HCEC 1CT (cell line): Measurements from ENCODE around the gene FANCF.
A peak's percentile ranks its signal among the peaks of the same experiment; 100 is the strongest.
"Not testable (repeated sequence)": the region's sequence is repeated elsewhere in the genome, so short reads cannot be mapped to it uniquely, and the experiment has no call there.

Source experiments
- DNase-seq: peaks from one replicate; pipeline ENCODE4 v3.0.0-alpha.2; 2017

Gene FANCF, protein sequence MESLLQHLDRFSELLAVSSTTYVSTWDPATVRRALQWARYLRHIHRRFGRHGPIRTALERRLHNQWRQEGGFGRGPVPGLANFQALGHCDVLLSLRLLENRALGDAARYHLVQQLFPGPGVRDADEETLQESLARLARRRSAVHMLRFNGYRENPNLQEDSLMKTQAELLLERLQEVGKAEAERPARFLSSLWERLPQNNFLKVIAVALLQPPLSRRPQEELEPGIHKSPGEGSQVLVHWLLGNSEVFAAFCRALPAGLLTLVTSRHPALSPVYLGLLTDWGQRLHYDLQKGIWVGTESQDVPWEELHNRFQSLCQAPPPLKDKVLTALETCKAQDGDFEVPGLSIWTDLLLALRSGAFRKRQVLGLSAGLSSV

GRCh38 chr11:22625448-22626287 lies at the start of gene FANCF:
TSS of gene FANCF (minus strand) at chr11:22625823. CDS start at chr11:22625810, 13 bp downstream.
- peak; percentile 95 for DNase-seq

DNA sequence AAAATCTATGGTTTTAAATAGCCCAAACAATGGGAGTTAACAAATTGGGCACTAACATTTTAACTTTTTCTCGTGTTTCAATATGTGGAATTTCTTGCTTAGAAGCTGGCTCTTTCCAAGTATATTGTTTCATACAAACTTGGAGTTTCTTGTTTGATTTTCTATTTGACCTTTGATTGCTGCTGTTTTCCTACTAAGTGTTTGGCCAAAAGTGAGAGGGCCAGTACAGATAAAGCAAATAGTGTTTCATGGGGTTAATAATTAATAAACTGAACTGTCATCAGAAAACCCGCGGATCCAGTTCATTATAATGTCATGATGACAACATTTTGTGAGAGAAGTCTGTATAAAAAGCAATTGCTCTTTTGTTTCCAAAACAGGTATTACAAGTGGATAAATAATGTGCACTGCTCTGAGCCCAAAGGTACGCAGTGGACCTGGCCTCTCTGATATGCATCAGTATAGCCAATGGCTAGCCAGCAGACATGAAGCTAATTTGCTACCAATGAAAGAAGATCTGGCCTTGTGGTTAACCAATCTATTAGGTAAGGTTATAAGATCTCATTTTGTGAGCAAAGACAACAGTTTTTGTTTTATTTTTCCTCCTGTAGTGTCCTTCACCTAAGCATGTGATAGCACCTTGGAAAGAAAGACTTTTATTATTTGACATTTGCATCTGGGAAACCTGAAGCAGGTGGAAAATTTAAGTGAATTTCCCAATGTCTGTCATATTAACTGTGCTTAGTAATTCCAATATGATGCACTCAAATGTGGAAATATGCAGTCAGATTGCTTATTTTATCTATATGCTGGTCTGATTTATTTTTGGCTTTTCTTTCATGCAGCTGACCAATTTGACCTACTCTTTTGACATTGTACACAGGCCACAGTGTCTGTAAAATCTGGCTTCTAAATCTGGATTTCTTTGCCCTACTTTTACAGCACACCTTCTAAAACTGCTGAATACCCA lies 49.1 kb upstream of the FANCF start:
- no peak for DNase-seq

DNA sequence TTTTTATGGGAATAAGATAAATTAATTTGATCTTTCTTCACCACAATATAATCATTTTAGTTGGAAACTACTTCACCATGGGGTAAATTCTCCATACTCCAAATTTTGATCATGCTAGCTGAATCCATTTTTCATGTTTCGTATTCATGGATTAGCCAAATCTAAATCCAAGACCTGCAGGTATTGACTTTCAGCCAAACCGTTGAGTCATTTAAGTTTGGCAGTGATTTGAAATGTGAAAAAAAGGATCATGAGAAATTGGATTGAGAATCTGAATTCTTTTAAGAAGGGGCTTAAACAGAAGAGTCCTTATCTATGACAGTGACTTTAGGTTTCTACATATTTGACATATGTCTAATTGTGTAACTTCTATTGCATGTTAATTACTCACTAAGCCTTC lies 46.1 kb upstream of the FANCF start:
- DNase-seq = no peak

DNA sequence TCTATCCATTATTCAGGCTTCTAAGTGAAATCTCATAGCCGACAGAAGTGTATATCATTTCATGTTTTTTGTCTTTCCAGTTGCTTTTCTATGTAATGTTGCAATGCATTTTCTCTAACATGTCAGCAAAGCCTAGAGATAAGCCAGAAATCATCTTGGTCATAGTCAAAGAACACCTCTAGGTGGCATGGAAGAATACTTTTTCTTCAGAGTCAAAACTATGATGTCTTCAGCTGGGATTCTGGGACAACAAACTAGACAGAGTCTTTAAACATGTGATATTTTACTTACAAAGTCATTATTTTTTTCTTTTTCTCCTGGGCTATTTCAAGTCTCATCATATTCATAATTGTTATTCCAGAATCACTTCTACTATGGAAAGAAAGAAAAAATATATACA lies 45.2 kb upstream of the FANCF start:
- DNase-seq = no peak

- DNase-seq = no peak
Observed at GRCh38 chr11:22669368-22669767, 43.7 kb upstream of the FANCF start.

DNA sequence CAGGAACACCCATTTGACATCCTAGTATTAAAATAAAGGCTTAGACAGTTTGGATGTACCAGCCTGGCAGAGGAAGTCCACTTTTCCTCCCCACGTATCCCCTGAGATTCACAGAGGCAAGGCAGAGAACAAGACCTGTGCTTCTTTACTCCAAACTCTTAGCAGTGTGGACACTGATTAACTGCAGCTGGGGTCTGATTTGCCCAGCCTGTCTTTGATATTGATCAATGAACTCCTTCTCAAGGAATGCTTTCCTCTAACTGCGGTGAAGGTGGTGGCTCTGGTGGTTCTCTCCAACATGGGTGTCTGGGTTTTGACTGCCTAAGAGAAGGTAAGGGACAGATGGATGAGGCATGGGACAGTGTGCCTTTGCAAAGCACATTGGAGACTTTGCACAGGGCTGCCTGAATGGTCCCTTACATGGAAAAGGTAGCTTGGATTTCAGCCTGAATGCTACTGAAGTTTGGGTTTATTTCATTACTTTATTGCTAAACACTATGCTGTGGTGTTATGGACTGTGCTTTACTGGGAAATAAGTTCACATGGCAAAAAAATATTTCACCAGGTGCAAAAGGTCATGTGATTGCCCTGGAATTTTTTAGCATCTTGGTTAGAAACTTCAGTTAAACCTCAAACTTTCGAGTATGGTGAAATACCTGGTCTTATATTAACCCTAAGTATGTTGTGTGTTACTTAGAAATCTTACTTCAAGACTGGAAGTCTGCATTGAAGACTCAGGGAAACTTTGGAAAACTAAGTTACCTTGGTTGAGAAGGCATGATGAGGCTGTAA lies 42.6 kb upstream of the FANCF start:
- DNase-seq = no peak

DNA sequence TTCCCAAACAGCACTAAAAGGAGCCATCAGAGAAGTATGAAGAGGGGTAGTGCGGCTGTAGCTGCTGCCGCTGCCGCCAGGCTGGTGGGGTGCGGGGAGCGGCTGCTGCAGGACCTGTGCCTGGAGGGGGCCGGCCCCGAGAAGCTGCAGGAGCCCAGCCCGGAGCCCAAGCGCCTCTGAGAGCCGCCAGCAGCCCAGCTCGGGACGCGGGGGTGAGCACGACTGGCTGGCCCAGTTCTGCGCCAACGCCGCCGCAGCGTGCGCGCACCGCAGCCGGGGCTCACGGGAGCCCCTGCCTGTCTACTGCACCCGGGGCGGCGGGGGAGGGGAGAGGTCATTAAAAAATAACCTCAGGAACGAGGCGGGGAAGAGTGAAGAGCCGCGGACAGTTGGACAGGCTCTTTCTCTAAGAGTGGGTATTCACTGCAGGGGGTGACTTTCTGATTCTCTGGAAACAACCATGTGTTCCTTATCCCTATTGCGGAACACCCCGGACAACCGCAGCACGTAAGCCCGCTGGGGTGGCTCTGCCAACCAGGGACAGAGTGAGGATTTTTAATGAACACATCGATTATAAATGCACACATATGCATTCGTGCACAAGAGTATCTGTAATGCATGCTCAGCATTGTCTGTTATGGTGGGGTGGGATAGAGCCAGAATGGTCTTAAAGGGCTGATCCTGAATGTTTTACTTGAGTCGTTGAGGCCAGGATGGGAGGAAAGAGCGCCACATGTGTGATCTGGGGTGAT lies 41.2 kb upstream of the FANCF start:
- no peak for DNase-seq

GRCh38 chr11:22666325-22666687 lies 40.7 kb upstream of the FANCF start, which contains the start of gene GAS2:
TSS of gene GAS2 (plus strand) at chr11:22666611. CDS start at chr11:22674870, 8,259 bp downstream.
- no peak for DNase-seq

- no peak for DNase-seq
Observed at GRCh38 chr11:22659783-22660182, 34.2 kb upstream of the FANCF start.

DNA sequence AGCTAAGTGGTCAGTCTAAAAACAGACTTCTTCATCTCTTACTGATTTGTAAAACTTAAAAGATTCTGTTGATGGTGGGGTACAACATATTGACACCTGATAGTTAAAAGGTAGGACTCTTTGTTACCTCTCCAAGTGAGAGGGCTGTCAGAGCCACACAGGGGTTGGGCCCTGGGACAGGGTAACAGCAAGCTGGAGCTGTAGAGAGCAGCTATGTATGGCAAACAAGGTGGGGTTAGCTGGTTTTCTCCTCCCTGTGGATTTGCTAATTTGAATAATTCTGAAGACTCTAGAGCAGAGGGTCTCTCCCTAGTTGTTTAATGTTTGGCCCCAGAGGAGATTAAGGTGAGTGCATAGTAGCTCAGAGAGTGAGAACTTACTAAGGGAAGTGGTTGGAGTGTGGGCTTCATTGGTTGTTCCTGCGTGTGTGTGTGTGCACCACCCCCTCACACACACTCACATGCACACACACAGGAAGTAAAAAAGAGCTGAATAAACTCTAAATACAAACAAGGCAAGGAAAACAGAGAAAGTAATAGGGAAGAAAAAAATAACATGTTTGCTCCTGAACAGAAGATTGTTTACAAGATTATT lies 31.6 kb upstream of the FANCF start:
- DNase-seq = no peak

- DNase-seq = no peak
Observed at GRCh38 chr11:22656130-22656529, 30.5 kb upstream of the FANCF start.

DNA sequence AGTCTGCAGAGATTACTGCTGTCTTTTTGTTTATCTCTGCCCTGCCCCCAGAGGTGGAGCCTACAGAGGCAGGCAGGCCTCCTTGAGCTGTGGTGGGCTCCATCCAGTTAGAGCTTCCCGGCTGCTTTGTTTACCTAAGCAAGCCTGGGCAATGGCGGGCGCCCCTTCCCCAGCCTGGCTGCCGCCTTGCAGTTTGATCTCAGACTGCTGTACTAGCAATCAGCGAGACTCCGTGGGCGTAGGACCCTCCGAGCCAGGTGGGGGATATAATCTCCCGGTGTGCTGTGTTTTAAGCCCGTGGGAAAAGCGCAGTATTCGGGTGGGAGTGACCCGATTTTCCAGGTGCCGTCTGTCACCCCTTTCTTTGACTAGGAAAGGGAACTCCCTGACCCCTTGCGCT lies 26.7 kb upstream of the FANCF start:
- DNase-seq = not testable (repeated sequence)

GRCh38 chr11:22641559-22641958 lies 15.9 kb upstream of the FANCF start:
- no peak for DNase-seq

DNA sequence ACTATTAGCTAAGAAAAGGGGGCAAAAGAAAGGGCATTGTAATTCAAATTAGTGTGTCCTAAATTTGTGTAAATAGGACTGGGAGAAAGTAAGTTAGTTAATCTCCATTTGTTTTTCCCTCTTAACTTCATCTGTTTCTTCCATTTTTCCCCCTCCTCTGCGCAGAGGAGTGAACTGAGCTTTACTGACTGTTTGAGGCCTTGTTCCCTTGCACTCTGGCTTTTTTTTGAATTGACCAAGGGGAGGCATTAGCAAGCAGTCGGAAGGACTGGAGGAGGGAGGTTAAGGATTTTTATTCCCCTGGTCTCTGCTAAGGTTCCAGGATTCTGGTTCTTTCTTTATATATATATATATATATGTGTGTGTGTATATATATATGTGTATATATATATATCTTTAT lies 15.2 kb upstream of the FANCF start:
- DNase-seq = no peak

- DNase-seq = no peak
Observed at GRCh38 chr11:22635689-22636088, 10.1 kb upstream of the FANCF start.

DNA sequence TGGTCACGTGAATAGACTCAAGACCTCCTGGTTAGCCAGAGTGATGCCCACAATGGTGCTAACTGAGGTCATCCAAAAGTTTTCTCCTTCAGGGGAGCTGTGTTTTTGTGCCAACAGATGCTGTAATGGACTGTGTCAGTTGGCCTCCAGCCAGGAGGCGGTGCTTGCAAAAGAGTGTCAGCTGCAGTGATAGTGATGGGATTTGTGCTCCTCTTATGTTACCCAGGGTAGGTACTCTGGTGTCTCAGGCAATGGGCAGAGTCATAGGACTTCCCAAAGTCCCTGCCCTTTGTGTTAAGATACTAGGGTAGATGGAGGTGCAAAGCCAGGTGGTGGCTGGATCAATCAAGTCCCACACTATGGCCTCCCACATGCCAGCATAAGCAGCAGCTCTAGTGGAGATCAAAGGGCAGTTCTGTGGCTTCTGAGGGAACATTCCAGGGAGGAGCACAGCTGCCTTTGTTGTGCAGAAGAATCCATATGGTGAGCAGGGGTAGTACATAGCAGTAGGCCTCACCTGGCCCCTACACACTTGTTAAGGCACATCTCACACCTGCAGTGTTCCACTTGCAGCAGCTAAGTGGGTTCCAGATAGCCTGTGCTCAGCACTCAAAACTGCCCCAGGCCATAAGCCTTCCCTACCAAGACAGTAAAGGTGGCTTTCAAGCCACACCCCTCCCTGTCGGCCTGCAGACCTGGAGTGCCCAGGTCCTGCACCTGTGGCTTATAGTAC lies 9.4 kb upstream of the FANCF start:
- DNase-seq = peak; percentile 55

- no peak for DNase-seq
Observed at GRCh38 chr11:22633354-22633902, 7.8 kb upstream of the FANCF start.

- DNase-seq = no peak
Observed at GRCh38 chr11:22627421-22627820, 1.8 kb upstream of the FANCF start.

DNA sequence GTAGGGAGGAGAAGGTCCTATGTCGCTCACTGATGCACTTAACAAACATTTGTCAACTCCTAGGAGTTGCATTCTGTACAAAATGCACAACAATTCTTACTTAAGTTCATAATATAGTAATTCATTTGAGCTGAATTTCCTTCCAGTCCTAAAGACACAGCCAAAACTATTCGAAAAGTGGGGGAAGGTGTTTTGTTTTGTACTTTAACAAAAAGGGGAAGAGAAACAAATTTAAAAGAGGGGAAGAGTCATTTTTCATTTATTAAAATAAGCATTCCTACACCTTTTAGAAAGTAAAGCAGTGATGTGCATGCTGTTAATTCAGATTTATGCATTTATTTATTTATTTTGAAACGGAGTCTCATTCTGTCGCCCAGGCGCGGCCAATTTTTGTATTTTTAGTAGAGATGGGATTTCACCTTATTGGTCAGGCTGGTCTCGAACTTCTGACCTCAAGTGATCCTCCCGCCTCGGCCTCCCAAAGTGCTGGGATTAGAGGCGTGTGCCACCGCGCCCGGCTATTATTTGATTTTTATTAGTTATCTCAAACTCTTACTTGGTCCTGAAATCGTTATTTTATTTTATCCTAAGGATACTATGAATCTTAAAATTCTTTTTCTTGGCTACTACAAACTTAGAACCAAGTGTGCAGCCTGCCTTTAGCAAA lies 1.1 kb upstream of the FANCF start:
- no peak for DNase-seq
